Inflammatory macrophage treated with lipopolysaccharide for 4 hours (primary cell): ENCODE results near the gene CGRRF1.

Source experiments
- DNase-seq: peaks from one replicate; pipeline ENCODE4 v3.0.0-alpha.2; 2020

The CGRRF1 gene

DNA sequence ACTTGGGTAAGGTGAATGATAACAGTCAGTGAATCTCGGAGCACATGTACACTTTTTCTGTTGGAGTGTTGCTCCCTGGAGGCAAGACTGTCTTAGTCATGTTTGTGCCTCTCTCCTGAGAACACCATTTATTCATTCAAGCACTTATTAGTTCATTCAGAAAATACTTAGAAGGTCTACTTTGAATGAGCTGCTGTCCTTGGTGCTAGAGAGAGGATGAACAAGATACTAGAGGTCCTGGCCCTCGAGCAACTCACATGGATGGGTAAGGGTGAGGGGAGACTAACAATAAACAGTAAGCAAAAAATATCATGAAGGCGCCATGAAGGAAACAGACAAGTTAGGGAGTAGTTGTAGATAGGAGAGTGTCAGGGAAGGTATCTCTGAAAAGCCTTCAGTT lies 40.2 kb downstream of the CGRRF1 start:
- no peak for DNase-seq

DNA sequence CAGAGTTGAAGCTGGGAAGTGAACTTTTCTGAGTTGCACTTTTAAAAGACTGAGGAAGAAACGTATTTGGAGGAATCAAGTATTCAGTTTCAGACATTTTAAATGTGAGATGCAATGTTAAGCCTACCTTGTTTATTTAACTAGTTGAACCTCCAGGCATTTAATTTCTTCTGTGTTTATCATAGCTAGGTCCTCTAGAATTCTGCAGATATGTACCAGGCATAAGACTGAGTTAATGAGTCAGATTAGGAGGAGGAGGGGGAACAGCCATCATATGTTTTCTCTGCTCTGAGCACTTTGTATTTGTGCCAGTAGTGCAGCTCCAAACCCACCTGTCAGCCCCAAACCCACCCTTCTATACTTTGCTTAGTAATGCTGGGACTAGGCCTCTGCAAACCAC lies 40.8 kb downstream of the CGRRF1 start:
- DNase-seq: no peak

DNA sequence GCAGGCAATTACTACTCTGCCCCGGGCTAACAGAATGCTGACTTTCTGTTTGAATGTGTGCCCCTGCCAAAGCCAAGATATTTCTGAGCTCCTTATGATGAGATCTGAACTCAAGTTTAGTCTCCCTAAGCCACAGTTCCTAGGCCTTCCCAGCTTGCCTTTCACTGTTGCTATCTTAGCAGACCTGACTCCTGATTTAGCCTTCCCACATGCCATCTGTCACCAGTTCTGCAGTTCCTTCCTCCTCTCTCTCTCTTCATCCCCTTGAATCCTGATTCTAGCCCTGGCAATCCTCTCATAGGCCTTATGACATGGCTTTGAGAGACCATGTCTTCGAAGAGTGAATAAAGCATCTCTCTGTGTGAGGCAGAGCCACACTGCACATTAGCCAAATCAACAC lies 44.7 kb downstream of the CGRRF1 start:
- no peak for DNase-seq

DNA sequence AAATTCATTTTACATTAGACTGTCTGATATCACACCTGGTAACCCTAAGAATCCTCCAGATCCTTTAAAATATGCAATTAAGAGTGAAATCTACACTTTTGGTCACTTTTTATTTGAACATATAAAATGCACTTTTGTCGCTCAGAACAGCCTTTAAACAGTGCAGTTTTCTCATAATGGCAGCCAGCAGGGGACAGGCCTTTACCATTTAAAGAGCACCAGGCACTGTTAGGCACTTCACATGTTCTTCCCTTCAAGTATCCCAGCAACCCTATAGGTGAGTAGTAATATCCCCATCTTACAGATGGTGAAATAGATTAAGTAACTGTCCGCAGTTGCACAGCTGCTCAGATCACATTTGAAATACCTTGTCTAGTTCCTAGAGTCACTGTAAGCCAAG lies 45.9 kb downstream of the CGRRF1 start:
- no peak for DNase-seq

DNA sequence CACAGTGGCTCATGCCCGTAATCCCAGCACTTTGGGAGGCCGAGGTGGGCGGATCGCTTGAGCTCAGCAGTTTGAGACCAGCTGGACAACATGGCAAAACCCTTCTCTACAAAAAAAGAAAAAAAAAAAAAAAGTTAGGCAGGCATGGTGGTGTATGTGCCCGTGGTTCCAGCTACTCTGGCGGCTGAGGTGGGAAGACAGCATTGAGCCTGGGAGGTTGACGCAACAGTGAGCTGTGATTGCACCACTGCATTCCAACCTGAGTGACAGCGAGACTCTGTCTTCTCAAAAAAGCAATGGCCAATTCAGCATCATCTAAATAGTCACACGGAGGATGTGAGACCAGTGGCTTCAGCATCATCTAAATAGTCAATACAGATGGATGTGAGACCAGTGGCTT lies 46.8 kb downstream of the CGRRF1 start:
- DNase-seq: no peak

DNA sequence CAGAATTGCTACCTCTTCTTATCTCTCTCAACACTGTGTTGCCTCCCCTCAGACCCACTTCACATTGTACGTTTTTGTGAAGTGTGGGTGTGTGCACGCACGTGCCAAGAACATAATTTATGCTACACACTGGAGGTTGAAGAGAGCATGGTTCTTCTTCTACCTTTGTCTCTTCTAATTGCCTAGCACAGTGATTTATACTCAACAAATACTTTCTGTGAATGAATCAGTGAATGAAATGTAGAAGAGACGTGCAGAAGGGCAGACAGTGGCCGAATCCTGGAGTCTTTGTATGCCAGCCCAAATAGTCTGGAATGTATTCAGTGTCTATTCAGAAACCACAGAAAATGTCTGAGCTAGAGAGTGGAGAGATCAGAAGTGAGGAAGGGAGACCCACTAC lies 52.6 kb downstream of the CGRRF1 start:
- DNase-seq: no peak

DNA sequence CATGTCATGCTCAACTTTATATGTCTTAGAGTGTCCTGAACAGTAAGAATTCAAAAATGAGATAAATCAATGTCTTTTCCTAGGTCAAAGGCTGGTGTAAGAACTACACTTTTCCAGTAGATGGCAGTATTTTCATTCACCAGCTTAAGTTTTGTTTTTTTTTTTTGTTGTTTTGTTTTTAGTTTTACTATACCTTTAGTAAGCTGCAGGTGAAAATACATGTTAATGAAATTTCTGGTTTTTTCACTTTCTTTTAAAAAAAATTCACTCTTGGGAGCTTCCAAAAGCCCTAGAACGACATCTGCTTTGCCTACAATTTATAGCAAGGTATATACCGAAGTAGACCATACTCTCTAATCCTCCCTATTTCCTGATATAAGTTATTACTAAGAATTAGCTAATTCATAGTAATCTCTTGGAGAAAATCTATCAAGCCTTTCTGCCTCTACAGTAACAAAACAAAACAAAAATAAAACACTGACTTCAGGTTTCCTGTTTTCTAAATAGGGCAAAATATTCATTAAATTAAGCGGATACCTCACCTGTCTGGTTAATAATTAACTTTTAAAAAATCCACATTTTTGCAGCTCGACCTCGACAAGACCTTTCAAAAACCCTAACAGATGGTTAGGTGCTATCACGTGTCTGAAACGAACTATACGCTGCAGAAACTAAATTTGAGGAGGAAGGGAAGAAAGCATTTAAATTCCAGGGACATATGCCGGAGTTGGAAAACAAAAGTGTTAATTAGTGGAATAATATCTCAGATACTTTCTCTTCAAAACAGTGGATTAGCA lies 54.6 kb downstream of the CGRRF1 start:
- peak; percentile 45 for DNase-seq

DNA sequence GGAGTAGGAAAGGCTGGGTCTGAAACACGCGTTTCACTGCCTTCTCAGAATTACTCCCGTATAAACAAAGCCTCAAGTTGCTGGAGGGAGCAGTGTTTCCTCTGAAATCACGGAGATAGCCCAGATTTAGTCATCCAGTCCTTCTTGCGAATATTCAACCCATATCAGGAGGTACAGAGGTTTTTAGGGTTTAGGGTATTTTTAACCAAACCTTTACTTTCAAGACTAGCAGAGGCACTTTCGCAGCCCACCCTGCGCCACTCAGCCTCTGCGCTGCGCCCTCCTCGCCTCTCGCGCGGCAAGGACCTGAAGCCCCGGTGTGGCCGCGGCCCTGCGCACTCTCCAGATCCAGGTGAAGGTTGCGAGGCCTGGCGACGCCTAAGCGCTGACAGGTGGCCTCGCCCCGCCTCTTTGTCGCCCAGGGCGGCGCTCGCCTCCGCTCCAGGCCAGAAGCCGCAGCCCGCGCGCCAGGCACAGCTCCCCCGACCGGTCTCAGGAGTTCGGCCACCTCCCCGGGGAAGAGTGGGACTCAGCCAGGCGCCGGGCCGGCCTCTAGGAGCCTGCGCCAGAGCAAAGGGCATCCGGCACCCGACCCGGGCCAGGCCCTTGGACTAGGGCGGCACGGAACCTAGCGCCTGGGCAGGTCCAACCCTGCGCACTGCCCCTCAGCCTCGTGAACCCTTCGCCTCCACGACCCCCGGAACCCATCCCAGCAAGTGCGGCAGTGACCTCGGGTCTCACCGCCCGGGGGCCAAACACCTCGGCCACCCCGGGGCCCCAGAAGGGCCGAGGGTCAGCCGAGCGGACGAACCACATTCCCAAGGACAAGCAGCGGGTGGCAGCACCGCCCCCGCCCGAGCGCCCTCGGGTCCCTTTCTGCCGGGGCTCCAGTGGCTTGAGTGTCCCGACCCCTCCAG lies 55.4 kb downstream of the CGRRF1 start:
- DNase-seq: peak; percentile 45

DNA sequence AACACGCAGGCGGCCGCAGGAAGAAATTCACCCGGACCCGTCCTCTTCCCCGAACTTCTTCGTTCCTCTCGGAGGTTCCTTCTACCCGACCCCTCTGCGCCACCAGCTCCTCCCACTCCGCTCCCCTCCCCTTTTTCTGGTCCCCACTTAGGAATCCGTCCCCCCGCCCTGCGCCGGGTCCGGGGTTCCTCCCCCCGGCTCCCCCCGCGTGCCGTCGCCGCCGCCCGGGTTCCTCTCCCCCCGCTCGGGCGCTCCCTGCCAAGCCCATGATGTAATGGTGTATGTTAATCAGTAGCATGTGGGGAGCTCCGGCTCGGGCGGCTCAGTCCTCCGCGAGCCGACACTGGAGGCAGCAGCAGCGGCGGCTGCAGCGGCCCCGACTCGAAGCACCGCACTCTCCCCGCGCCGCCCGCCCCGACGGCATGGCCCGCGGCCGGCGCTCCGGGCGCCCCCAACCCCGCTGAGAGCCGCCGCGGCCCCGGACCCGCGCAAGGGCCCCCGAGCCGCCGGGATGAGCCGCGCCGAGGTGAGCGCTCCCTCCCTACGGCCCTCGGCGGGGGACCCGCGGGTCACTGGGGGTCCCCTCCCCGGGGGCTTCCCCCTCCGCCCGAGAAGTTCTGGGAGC lies 56.2 kb downstream of the CGRRF1 start:
- DNase-seq: peak; percentile 86

DNA sequence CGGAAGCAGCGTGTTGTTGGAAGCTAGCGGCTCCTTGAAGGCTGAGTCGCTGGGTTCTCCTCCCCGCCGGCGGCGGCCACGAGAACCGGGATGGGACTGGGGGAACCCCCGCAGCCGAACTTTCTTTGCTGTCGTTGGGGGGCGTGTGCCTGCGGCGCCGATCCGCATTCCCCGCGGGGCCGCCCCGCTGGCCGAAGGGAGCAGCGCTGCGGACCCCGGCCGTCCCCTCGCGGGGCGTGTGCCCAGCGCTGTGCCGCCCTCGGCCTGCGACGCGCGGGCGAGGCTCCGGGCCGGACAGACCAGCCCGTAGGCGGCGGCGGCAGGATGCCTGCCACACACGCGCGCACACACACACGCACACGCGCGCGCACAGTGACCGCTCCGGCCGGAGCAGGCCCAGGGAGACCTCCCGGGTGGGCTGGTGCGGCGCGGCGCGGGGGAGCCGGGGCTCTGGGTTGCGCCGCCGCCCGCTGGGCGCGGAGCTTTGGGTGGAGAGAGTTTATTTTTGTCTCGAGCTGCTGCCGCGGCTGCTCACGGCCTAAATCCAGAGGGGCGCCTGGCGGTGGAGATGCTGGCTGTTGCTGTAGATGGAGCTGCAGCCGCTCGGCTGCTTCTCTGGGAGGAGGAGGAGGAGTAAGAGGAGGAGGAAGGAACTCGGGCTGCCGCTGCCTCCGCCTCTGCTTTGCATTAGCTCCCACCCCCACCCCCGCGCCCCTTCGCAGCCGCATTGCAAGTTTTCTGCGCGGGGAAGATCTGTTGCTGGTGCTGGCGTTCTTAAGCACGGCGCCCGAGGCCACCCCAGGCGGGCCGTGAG lies 56.9 kb downstream of the CGRRF1 start, which contains the start of gene SAMD4A:
Gene SAMD4A (plus strand): TSS at position 719 of the 814 bp plus-strand sequence. CDS start 789 bp downstream, outside the sequence.
- peak; percentile 66 for DNase-seq

DNA sequence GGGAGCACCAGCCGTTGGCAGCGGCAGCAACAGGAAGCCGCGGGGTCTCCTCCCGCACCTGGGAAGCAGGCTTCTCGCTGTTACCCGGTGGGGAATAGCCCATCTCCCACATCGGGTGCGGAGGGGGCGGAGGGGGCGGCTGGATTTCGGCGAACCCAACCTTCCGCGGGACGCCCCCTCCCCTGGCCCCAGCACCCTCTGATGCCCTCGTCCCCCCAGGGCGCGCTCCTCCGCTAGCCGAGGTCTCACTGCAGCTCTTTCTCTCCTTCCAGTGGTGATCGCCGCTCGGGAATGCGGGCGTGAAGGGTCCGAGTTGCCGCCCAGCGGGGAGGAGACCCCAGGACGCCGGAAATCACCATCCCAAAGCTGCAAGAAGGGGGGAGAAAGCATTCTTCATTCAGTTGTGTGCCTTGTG lies 57.5 kb downstream of the CGRRF1 start:
- no peak for DNase-seq

DNA sequence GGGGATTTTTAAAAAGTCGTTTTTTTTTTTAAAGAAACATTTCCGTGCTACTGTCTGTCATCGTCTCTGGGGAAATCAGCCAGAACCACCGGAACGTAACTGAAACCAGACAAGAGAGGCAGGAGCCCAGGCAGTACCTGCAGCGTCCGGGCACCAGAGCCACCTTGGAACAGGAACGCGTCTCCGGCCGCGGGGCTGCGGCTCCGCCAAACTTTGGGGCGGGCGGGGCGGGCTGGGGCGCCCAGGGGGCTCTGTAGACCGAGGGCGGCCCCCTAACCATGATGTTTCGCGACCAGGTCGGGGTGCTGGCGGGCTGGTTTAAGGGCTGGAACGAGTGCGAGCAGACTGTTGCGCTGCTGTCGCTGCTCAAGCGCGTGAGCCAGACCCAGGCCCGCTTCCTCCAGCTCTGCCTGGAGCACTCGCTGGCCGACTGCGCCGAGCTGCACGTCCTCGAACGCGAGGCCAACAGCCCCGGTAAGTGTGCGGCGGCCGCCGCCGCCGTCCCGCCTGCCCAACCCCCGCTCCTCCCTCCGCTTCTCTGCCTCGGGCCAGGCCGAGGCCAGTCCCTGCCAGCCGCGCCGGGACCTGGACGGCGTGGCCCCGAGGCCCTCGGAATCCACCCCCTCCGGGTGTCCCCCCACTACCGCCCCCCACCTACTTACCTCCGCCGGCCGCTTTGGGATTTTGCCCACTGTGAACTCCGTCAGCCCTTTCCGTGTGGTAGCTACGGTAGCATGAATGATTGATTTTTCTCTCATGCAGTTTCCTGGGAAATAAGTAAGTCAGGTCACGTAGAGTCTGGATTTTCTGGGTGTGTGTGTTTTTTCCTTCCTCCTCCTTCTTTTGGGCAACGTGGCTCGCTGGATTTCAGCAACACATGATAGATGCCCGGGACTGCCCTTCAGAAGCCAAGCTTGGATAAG lies 58.2 kb downstream of the CGRRF1 start:
- DNase-seq: peak; percentile 23

DNA sequence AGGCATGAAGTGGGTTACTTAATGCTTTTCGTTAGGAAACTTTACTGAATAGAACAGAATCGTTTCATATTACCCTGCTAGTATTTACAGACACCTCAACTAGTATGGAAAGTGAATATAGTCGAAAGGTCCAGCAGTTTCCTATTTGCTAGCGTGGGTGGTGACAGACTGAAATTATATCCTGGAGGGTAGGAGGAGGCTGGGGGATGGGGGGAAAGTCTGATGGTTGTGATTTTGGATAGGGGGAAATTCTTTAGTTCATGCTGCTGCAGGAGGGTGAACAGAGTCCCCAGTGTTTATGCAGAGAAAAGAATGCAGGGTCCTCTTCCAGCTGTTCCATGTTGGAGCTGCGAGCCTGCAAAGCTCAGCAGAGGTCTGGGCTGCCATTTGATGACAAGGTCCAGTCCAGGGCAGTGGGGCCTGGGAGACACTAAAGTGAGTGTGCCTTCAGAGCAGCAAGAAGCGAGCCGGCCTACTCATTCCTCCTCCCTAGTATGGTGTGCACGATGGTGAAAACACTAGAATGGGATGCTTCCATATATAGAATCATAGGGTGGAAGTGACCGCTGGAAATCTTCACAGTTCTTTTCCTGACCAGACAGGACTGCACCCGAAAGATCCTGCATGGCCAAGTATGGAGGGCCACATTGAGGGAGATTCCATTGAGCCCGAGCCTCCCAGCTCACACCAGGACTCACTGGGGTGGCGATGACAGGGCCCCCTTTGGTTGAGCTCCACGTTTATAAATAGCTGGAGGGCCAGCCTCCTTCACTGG lies 59.3 kb downstream of the CGRRF1 start:
- peak; percentile 19 for DNase-seq

DNA sequence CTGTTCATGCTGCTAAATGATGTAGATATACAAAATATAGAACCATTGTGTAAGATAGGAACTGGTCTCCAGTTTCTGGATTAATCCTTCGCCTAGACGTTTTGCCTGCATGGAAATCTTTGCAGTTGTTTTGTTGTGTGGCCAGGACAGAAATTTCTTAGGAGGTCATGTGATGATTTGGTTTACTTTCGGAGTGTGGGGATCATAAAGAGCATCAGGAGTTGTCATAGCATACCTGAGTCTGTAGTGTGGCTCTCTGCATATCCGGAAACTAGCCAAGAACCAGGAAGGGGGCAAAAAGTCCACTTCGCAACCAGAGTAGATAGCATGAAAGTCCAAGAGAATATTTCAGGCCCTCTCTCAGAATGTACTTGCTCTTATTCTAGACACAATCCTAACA lies 60.3 kb downstream of the CGRRF1 start:
- DNase-seq: no peak

DNA sequence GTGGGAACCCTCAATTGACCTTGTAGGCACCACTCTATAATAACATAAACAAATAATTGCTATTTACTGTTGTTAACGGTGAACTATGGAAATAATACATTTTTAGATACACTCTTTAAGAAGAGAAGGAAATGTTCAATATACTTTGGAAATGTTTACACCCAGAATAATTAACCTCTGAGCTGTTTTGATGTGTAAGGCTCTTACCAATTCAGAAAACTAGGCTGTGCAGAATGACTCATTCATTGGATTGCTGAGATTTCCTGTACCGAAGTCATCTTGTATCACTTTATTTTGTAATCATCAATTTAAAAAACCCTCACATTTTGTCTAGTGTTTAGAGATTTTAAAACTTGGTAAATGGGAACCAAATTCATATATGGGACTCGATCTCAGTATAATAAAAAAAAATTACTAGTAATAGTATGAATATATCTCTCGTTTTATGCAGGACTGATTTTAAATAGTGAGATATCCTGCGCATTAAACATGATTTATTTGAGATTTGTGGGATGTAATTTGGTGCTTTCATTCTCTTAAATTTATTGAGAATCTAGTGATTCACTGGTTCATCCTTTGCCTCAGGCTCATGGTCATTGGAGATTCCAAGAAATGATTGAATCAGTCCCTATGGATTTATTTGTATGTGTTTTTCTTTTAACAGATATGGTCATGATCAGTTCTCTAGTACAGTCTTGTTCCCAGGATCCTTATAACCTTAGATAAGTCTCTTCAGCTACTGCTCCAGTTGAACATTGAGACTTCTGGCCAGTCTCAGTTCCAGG lies 61.1 kb downstream of the CGRRF1 start:
- DNase-seq: peak; percentile 58

DNA sequence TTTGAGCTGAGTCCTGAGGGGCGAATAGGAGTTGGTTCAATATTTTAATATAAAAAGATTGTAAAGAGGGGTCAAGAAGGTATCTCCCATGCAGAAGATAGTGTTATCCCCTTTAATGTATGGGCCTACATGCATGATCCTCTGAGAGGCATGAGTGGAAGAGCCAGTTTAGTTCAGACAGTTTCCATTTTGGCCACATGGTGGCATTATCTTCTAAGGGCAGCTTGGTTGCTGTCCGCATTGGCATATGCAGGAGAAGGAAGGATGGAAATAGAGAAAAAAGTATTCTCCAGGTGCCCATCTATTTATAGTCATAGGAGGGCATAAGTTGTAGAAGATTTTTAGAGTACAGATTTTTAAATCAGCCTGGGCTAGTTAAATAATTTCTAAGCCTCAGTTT lies 62.6 kb downstream of the CGRRF1 start:
- DNase-seq: peak; percentile 42

DNA sequence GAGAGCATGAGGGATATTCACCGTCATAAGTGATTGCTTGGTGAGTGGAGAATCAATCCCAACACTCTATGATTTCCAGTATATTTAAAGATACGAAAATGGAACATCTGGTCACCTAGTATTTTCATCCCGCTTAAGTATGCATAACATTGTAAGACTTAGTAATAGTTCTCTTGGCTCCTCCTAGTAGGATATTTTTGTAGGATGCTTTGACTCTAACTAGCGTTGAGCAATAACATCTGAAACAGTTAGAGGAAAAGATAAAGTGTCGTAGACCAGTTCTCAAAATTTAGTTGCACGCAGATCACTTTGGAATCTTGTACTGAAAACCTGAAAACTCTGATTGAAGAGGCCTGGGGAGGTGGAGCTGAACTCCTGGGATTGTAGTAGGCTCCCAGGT lies 64.8 kb downstream of the CGRRF1 start:
- DNase-seq: no peak

DNA sequence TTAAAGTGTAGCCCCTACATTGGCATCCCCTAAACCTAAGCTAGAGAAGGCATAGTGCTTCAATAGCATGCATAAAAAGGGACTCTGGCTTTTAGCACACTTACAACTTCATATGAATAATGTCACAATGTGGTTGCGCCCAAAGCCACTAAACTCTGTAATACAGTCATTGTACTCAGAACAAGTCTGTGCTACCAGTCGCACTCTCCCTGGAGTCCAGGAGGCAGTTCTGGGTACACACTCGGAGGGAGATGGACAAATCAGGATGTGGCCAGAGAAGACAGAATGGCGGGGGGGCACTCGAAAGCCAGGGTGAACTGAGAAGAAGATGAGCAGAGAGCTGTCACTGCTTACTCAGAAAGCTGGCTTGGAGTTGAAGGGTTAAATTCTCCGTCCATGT lies 67.8 kb downstream of the CGRRF1 start:
- DNase-seq: no peak

DNA sequence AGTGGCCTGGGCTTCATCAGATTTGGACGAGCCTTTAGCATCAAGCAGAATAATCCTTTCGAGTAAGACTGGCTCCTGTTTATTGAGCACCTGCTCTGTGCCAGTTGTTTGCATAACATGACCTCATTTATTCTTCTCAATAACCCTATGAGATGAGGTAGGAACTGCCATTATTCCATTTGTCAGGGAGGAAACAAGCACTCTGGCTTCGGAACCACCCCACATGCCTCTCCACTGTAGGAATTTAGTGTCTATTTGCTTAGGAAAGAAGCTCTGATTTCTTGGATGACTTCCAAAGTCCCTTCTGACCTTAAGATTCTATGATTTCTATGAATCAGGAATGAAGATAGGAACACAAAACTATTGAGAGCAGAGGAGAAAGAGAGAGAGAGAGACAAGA lies 68.3 kb downstream of the CGRRF1 start:
- DNase-seq: no peak

DNA sequence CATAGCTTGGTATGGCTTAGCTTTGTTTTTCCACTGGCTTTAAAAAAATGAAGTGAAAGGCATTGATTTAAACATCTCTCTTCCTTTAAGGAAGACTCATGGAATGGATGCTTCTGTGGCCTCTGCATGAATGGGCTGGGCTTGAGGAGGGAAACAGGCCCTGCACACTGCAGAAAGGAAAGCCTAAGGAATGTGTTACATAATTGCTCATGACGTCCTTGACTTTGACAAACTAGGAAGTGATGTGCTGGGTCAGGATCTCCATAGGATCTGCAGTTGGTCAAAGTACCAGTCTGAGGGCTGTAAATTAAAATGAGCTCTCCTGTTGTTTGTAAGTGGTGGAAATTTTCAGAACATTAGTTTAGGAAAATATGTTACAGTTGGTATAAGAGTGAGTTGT lies 69.9 kb downstream of the CGRRF1 start:
- DNase-seq: peak; percentile 64
